GM21528 (cell line): ENCODE data around the gene C19orf33.

Source experiments
- ATAC-seq: cut with Tn5 transposase; IDR thresholded peaks from one replicate; pipeline ENCODE4 v1.9.1; 2021; ENCODE audit warnings: mild to moderate bottlenecking, moderate library complexity; ENCODE audit not compliant: unreplicated experiment, low FRiP score

C19orf33 gene

DNA sequence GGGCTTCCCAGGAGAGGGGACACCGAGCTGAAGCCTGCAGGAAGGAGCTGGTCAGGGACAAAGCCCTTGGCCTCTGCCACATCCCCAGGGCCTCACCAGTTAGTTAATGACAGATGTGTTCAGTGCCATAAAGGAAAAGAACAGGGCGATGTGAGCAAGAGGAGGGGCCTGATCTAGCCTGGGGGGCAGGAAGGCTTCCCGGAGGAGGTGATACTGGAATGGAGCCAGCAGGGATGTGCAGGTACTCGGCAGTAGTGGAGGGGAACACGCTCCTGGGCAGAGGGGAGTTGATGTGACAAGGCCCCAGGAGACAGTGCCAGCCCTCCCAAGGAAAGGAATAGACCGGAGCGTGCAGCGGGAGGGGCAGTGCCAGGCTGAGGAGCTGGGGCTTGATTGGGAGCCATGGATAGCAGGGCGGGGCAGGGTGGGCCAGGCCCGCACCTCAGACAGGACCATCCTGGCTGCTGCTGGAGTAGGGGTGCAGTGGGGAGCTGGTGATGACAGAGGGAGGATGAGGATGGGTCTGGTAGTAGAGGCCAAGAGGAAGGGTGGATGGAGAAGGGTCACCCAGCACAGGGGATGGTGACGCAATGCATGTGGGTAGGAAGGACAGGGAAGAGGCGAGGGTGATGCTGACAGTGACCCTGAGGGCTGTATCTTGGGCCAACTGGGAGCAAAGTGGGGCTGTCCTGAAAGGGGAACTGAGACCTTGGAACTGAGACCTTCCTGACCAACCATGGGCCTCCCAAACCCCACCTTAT lies 4.1 kb downstream of the C19orf33 start:
- ATAC-seq, result no peak

DNA sequence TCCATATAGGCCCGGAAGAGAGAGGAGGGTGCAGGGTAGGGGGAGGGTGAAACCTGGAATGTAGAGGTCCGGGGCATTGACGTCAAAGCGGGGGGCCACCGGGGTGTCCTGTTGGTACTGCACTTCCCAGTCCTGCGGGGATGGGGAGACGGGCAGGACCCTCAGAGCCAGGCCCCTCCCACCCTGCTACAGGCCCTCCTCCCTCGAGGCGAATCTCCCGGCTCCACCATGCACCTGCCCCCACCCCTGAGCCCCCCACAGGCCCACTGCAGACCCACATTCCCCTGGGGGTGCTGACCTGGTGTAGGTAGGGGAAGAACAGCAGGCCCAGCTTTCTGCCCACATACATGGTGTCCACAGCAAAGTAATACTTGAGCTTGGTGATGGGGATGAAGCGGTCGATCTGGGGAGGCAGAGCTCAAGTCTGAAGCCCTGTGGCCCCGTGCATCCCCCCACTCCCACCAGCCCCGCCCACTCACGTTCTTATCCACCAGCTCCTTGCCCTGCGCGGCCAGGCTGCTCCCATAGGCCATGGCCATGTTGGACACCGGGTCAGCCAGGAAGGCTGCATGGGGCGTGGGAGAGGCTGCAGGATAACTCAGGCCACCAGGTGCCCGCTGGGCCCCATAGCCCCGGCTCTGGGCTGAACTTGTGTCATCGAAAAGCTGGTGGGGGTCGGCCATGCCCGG lies 5.0 kb downstream of the C19orf33 start:
- no peak for ATAC-seq

DNA sequence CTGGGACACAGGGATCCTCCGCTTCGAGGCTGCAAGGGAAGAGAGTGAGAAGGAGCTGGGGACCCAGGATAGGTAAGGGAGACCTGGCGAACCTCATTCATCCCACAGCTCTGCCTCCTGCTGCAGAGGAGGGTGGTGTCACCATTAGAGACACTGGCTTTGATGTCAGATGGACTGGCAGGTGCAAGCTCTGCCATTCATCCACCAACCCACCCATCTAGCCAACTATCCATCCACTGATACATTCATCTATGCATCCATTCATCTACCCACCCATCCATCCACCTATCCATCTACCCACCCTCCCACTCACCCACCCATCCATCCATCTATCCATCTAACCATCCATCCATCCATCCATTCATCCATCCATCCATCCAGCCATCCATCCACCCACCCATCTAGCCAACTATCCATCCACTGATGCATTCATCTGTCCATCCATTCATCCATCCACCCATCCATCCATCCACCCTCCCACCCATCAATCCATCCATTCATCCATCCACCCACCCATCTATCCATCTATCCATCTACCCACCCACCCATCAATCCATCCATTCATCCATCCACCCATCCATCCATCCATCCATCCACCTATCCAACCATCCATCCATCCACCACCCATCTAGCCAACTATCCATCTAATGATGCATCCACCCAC lies 5.7 kb downstream of the C19orf33 start:
- ATAC-seq, result no peak

DNA sequence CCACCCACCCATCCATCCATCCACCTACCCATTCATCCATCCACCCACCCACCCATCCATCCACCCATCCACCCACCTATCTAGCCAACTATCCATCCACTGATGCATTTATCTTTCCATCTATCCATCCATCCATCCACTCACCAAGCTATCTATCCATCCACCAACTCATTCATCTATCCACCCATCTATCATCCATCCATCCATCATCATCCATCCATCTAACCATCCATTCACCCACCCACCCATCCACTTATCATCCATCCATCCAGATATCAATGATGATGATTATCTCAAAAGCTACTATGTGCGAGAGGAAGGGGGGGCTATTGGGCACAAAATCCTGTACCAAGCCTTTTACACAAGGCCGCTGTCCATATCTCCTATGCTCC lies 6.2 kb downstream of the C19orf33 start:
- no peak for ATAC-seq

DNA sequence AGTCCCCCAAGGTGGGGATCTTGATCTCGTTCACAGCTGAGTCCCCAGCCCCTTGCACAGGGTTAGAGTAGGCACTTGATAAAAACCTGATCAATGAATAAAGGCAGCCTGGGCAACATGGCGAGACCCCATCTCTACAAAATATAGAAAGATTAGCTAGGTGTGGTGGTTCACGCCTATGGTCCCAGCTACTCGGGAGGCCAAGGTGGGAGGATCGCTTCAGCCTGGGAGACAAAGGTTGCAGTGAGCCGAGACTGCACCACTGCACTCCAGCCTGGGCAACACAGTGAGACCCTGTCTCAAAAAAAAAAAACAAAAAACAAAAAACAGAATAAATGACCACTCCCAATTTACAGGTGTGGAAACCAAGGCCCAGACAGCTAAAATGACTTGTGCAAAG lies 6.9 kb downstream of the C19orf33 start:
- no peak for ATAC-seq

DNA sequence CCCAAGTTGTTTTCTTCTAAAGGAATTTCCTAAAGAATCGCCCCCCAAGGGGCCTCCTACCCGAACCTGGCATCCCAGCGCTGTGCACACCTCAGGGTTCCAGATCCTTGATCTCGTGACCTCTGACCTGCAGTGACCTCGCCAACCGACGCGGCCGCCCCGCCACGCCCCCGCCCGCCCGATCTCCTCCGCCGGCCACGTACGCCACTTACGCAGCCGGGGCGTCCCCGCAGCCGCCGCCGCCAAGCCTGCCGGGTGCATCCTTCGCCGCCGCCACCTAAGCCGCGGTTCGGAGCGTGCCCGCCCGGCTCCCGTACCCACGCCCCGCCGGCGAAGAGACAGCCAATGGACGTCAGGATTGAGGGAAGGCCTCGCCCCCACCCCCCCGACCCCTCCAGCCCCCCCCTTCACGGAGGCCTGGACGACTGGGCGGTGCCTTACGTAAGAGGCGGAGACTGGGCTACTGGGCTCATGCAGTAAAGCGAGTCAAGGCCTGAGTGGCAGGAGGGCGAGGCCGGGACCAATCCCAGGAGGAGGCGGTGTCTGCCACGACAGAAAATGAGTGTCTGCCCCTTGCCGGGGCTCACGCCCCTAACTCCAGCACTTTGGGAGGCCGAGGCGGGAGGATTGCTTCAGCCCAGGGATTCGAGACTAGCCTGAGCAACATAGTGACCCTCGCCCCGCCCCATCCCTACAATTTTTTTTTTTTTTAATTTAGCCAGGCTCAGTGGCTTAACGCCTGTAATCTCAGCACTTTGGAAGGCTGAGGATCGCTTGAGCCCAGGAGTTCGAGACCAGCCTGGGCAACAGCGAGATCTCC lies 11.8 kb downstream of the C19orf33 start, which contains the start of gene YIF1B:
YIF1B (minus strand) TSS at position 291 of the 820 bp plus-strand sequence; CDS start at position 261, 30 bp downstream.
- ATAC-seq, result peak; percentile 84

DNA sequence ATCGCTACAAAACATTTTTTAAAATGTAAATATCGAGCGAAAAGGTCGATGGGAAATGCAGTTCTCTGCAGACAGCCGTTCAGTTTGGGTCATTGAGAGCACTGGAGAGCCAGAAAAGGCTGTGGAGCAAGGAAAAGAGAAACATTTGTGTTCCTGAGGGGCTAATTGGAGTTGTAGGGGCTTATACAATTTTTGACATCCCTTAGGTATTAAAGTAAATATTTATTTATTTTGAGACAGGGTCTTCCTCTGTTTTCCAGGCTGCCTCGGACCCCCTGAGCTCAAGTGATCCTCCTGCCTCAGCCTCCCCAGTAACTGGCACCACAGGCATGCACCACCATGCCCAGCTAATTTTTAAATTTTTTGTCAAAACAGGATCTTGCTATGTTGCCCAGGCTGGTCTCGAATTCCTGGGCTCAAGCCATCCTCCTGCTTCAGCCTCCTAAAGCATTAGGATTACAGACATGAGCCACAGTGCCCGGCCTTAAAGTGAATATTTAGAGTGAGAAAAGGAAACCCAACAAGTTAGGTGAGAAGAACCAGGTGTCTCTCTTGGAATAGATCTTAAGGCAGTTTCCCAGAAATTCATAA lies 12.5 kb downstream of the C19orf33 start:
- ATAC-seq, result no peak

DNA sequence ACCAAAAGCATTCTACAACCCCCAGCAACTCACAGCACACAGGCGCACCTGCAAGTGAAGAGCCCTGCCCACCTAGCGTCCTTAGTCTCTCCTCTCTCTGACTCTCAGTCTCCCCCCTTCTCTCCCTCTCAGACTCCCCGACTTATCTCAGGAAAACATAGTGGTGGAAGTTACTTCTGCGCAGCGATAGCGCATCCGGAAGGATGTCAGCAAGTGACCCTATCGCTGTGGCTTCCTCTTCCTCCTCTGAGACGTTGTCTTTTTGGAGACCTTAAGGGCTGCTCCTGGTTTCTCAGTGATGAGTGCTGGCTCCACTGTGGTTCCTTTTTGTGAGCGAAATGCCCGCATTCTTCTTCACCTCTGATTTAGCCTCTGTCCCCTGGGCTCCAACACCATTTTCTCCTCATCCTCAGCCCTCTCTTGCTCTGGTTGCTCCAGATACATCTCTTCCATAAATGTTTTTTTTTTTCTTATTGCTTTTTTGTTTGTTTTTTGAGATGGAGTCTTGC lies 13.1 kb downstream of the C19orf33 start:
- ATAC-seq, result no peak

DNA sequence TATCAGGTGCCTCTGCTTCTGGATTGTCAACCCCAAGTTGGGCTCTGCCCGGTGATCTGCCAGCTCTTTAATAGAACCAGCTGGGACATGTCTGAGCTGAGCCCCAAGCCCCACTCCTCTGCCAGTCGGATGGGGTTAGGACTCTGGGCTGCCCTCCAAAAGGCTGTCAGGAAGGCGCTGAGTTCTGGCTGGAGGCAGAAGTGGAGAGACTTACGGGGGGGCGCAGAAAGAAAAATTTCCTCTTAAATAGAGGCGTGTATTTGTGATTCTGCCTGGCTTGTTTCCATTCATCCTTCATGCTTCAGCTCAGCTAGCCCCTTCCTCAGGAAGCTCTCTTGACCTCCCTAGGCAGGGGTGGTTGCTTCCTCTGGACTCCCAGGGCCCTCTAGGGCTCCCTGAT lies 14.6 kb downstream of the C19orf33 start:
- ATAC-seq, result no peak

DNA sequence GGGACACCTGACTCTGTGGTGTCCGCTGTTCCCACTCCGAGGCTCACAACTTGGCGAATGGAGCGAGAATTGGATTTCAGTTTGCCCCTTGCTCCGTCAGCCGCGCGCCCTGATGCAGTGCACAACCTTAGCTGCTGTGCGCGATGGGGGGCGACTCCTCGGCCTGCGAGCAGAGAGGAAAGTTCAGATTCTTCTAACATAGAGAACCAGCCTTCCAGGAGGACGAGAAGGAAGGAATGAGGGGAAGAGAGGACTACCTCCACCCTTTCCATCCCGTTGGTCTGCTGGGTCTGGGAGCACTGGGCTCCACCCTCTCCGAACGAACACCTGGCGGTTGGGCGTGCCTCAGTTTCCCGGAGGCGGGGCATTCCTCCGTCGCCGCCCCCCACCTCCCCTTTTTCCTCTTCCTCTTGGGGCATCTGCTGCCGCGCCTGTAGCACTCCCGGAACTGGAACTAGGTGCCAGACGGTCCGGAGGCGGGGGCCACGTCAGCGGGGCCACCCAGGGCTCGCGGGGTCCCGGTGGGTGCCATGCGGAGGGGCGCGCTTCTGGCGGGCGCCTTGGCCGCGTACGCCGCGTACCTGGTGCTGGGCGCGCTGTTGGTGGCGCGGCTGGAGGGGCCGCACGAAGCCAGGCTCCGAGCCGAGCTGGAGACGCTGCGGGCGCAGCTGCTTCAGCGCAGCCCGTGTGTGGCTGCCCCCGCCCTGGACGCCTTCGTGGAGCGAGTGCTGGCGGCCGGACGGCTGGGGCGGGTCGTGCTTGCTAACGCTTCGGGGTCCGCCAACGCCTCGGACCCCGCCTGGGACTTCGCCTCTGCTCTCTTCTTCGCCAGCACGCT lies 15.6 kb downstream of the C19orf33 start, which contains the start of gene KCNK6:
KCNK6 (plus strand) TSS at position 425 of the 838 bp plus-strand sequence; CDS start at position 531, 106 bp downstream.
- no peak for ATAC-seq

DNA sequence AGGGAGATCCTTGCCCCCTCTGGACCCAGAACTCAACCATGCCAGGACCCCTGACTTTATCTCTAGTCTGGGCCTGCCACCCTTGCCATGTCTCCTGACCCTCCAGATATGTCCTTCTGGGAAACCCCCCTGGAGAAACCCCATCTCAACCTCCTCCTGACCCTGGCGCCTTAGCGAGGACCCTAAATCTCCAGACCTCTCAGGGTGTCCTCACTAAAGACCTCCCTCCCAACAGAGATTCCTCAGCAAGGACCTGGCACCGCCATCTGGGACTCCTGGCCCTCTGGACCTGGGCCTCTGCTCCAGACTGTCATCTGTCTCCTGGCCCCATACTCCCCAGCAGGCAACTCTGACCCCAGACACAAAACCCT lies 16.9 kb downstream of the C19orf33 start:
- ATAC-seq, result no peak

DNA sequence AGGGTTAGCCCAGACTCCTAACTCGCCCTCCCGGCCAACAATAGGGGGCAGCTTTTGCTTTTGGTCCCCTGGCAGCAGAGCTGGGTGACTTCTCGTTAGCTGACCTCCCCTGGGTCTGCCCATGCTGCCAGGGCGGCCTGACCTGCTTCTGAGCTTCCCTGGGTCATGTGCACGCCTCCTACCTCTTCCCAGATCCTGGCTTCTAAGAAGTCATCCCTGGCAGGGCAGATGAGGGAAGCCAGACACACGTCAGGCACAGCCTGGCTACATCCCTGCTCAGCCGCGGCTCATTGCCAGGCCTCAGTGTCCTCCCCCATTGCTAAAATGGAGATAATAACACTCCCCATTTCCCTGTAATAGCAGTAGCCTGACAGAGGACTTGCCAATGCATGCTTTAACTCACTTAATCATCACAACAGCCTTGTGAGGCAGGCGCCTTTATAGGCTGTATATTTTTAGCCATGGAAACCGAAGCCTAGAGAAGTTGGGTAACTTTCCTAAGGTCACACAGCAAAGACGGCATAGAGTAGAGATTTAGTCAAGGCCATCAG lies 17.7 kb downstream of the C19orf33 start:
- ATAC-seq, result no peak

DNA sequence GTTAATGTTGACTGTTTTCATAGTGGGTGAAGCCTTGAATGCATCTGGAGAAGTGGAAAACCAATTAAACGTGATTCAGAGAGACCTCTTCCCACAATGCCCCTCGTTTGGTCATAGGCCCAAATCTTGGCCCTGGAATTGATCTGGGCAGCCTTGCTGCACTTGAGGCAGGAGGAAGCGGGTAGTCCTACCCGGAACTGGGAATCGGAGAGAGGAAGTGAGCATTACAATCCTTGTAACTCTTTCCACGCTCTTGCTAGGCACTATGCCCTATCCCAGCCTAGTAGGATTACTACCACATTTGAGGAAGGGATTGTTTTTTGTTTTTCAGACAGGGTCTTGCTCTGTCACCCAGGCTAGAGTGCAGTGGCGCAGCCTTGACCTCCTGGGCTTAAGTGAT lies 19.2 kb downstream of the C19orf33 start:
- ATAC-seq, result no peak

DNA sequence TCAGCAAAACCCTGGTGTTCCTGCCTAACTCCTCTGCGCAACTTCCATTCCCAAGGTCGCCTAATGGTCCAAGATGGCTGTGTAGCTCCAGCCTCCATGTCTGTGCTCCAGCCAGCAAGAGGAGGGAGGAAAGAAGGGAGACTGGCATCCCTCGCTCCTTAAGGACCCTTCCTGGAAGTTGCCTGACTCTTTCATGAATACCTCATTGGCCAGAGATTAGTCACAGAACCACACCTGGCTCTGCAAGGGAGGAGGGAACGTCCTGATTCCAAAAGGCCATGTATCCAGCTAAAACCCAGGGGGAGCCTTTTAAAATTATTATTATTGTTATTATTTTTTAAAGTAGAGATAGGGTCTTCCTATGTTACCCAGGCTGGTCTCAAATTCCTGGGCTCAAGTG lies 20.4 kb downstream of the C19orf33 start:
- no peak for ATAC-seq

DNA sequence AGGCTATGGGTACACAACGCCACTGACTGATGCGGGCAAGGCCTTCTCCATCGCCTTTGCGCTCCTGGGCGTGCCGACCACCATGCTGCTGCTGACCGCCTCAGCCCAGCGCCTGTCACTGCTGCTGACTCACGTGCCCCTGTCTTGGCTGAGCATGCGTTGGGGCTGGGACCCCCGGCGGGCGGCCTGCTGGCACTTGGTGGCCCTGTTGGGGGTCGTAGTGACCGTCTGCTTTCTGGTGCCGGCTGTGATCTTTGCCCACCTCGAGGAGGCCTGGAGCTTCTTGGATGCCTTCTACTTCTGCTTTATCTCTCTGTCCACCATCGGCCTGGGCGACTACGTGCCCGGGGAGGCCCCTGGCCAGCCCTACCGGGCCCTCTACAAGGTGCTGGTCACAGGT lies 22.5 kb downstream of the C19orf33 start:
- no peak for ATAC-seq

DNA sequence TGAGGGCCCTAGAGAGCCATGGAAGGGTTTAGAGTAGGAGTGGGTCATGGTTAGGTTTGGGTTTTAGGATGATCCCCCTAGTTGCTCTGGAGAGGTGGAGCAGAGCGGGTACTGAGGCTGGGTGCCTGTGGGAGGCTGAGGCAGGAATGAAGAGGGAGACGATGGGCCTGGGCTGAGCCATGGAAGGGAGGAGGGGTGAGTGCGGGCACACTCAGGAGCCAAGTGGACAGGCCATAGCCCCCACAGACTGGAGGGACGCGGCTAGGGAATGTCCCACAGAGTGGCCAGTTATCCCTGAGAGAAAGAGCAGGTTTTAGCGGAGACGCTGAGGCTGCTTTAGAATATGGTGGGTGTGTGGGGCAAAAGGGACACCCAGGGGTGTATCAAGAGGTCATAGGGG lies 25.6 kb downstream of the C19orf33 start:
- ATAC-seq, result no peak

DNA sequence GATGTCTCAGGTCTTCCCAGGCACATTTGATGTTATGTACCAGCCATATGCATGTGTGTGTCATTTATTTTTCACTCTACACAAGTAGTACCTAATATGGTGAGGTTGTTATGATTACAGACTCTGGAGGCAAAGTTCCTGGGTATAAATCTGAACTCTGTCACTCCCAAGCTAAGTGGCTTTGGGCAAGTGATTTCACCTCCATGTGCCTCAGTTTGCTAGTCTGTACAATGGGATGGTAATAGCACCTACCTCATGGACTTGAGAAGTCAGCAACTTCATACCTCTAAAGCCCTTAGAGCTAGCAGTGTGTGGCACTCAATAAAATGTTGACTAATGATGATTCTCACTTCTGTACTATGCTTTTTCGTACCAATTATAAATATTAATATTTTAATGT lies 27.7 kb downstream of the C19orf33 start:
- ATAC-seq, result no peak

DNA sequence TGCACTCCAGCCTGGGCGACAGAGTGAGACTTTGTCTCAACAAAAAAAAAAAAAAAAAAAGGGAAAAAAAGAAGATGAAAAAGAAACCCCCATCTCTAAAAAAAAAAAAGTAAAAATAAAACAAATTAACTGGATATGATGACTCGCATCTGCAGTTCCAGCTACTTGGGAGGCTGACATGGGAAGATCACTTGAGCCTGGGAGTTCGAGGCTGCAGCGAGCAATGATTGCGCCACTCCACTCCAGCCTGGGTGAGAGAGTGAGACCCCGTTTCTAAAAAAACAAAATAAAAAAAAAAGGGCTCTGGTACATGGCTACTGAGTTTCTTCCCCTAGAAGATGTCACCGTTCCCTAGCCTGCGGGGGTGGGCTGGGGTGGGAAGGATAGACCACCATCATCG lies 29.2 kb downstream of the C19orf33 start:
- ATAC-seq, result no peak
